WTC11 (cell line): ENCODE results near the gene PPM1M. TPM values are rescaled to one million over a fixed set of nuclear protein-coding genes. Genes with fewer than 3 reads are reported as not detected.

Experiments
- ATAC-seq: fragments of 200-7000 bp; cut with Tn5 transposase; 2 replicates; pipeline ENCODE4 v1.10.0; 2021; ENCODE audit warnings: mild to moderate bottlenecking, moderate library complexity
- CTCF ChIA-PET: fragments of 300-600 bp; sonication (Branson Sonifier 250); formaldehyde crosslinking; loops from one replicate; lab custom pipeline; 2021; ENCODE audit warnings: antibody characterized with exemption; lab: Charles Lee
- POLR2A ChIA-PET: fragments of 350-600 bp; sonication (Branson Sonifier 250); formaldehyde crosslinking; loops from one replicate; lab custom pipeline; 2021; ENCODE audit warnings: antibody characterized with exemption; lab: Charles Lee
- DNase-seq: peaks from one replicate; pipeline ENCODE4 v3.0.0; 2021; ENCODE audit warnings: low spot score
- H3K27ac Mint-ChIP-seq: 2 replicates; pipeline ENCODE4 v1.8.0; 2021; ENCODE audit warnings: mixed read lengths
- H3K27me3 Mint-ChIP-seq: 2 replicates; pipeline ENCODE4 v1.8.0; 2021; ENCODE audit warnings: low read depth, mild to moderate bottlenecking, moderate library complexity, mixed read lengths
- H3K36me3 Mint-ChIP-seq: 2 replicates; pipeline ENCODE4 v1.8.0; 2021; ENCODE audit warnings: mixed read lengths
- H3K4me1 Mint-ChIP-seq: 2 replicates; pipeline ENCODE4 v1.8.0; 2022; ENCODE audit warnings: mixed read lengths
- H3K4me3 Mint-ChIP-seq: 2 replicates; pipeline ENCODE4 v1.8.0; 2021; ENCODE audit warnings: mild to moderate bottlenecking, moderate library complexity, mixed read lengths
- H3K9me3 Mint-ChIP-seq: 2 replicates; pipeline ENCODE4 v1.8.0; 2021; ENCODE audit warnings: mixed read lengths
- ARID4B ChIP-seq: sonication (generic); formaldehyde crosslinking; IDR thresholded peaks from 2 replicates; pipeline ENCODE4 v1.8.0; 2023; ENCODE audit warnings: missing genetic modification reagents, mild to moderate bottlenecking, borderline replicate concordance
- CREB1 ChIP-seq: sonication (generic); formaldehyde crosslinking; IDR thresholded peaks from 2 replicates; pipeline ENCODE4 v1.8.0; 2023; ENCODE audit warnings: mild to moderate bottlenecking, missing genetic modification reagents
- ERG ChIP-seq: fragments of 250-450 bp; sonication (Bioruptor Pico); IDR thresholded peaks from 2 replicates; pipeline ENCODE4 v1.8.0; 2021; ENCODE audit warnings: mild to moderate bottlenecking
- FOXP1 ChIP-seq: sonication (generic); formaldehyde crosslinking; IDR thresholded peaks from 2 replicates; pipeline ENCODE4 v1.8.0; 2022; ENCODE audit warnings: missing genetic modification reagents, mild to moderate bottlenecking, moderate library complexity, borderline replicate concordance
- MXD4 ChIP-seq: fragments of 250-450 bp; sonication (Bioruptor Pico); IDR thresholded peaks from 2 replicates; pipeline ENCODE4 v1.8.0; 2021; ENCODE audit warnings: mild to moderate bottlenecking, moderate library complexity, borderline replicate concordance
- NFYB ChIP-seq: sonication (generic); formaldehyde crosslinking; conservative IDR thresholded peaks from 2 replicates; pipeline ENCODE4 v1.8.0; 2022; ENCODE audit warnings: low read depth, missing genetic modification reagents
- NR1H2 ChIP-seq: sonication (generic); formaldehyde crosslinking; IDR thresholded peaks from 2 replicates; pipeline ENCODE4 v1.9.0; 2021; ENCODE audit warnings: mild to moderate bottlenecking, moderate library complexity, missing genetic modification reagents
- RORB ChIP-seq: fragments of 250-450 bp; sonication (Bioruptor Pico); IDR thresholded peaks from 2 replicates; pipeline ENCODE4 v1.9.0; 2021; ENCODE audit warnings: mild to moderate bottlenecking
- SMAD3 ChIP-seq: sonication (generic); formaldehyde crosslinking; IDR thresholded peaks from 2 replicates; pipeline ENCODE4 v1.8.0; 2022; ENCODE audit warnings: missing genetic modification reagents, mild to moderate bottlenecking, borderline replicate concordance
- SMAD4 ChIP-seq: sonication (generic); formaldehyde crosslinking; IDR thresholded peaks from 2 replicates; pipeline ENCODE4 v1.8.0; 2022; ENCODE audit warnings: mild to moderate bottlenecking, missing genetic modification reagents
- TCF7 ChIP-seq: sonication (generic); formaldehyde crosslinking; IDR thresholded peaks from 2 replicates; pipeline ENCODE4 v1.8.0; 2022; ENCODE audit warnings: mild to moderate bottlenecking, low read depth, missing genetic modification reagents, moderate library complexity
- TP53 ChIP-seq: sonication (generic); formaldehyde crosslinking; IDR thresholded peaks from 2 replicates; pipeline ENCODE4 v1.8.1; 2023; ENCODE audit warnings: mild to moderate bottlenecking, missing genetic modification reagents
- ZMAT4 ChIP-seq: fragments of 250-450 bp; sonication (Bioruptor Pico); IDR thresholded peaks from 2 replicates; pipeline ENCODE4 v1.9.0; 2021; ENCODE audit warnings: mild to moderate bottlenecking
- ZNF232 ChIP-seq: sonication (generic); formaldehyde crosslinking; IDR thresholded peaks from 2 replicates; pipeline ENCODE4 v1.8.0; 2022; ENCODE audit warnings: mild to moderate bottlenecking, missing genetic modification reagents
- ZNF317 ChIP-seq: sonication (generic); formaldehyde crosslinking; IDR thresholded peaks from 2 replicates; pipeline ENCODE4 v1.8.1; 2023; ENCODE audit warnings: low read depth, mild to moderate bottlenecking, moderate library complexity, missing genetic modification reagents, borderline replicate concordance
- ZNF396 ChIP-seq: fragments of 250-450 bp; sonication (Bioruptor Pico); IDR thresholded peaks from 2 replicates; pipeline ENCODE4 v1.8.0; 2021; ENCODE audit warnings: mild to moderate bottlenecking, moderate library complexity, borderline replicate concordance
- total RNA-seq: library from RNA; stranded (reverse); gene quantifications from 3 replicates; pipeline ENCODE4 v1.2.3, GENCODE V29; 2021
- TF ChIP-seq, protein P1 (sequence below): sonication (generic); formaldehyde crosslinking; IDR thresholded peaks from 2 replicates; pipeline ENCODE4 v1.8.0; 2023; ENCODE audit warnings: mild to moderate bottlenecking, missing genetic modification reagents
- TF ChIP-seq, protein P2 (sequence below): sonication (generic); formaldehyde crosslinking; IDR thresholded peaks from 2 replicates; pipeline ENCODE4 v1.8.1; 2023; ENCODE audit warnings: mild to moderate bottlenecking, missing genetic modification reagents
- TF ChIP-seq, protein P3 (sequence below): fragments of 200-600 bp; IDR thresholded peaks from 2 replicates; pipeline ENCODE4 v1.8.0; 2022; ENCODE audit warnings: antibody characterized with exemption

Gene PPM1M
- total RNA-seq, 1 experiment from 2014 or later, result 7.0 TPM

DNA sequence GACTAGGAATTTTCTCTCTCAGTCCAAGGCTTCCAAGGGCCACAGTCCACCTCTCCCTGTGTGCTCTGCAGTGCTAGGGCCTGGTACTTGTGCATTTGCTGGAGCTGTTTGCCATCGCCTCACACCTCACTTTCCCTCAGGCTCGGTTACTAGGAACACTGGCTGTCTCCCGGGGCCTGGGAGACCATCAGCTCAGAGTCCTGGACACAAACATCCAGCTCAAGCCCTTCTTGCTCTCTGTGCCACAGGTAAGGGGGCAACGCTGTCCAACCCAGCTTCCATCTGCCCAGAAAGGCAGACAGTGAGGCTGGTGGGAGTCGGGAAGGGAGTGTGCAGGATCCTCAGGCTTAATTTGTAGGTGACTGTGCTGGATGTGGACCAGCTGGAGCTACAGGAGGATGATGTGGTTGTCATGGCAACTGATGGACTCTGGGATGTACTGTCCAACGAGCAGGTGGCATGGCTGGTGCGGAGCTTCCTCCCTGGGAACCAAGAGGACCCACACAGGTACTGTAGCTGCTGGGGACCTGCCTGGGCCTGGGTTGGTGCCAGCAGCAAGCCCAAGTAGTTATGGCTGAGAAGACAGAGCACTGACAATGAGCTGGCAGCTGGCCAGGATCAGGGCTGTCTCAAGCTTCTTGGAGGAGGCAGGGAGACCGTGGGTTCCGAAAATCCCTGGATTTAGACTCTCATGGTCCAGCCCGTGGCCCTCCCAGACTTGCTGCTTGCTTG is 3.4 kb downstream of the PPM1M start (continued):
- TF ChIP-seq ZNF232 (CRISPR knock-in tag) (no peak), CREB1 (no peak), SMAD4 (CRISPR knock-in tag) (no peak), FOXP1 (CRISPR knock-in tag) (no peak), TP53 (CRISPR knock-in tag) (no peak)

DNA sequence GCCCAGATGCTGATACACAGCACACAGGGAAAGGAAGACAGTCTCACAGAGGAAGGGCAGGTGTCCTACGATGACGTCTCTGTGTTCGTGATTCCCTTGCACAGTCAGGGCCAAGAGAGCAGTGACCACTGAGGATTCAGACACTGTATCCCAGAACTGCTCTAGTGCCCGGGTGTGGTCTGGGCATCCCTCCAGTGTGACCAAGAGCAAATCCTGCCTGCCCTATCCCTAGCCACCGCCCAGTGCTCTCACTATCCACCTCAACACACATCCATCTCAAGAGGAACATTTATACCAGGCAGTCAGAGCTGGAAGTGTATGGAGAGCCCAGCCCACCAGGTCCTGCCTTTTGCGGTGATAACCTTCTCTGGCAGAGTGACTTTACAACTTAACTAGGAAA is 4.1 kb downstream of the PPM1M start:
- H3K27me3 Mint-ChIP-seq, result peaks cover 27% of the 10 kb centered on the region
- ChIA-PET CTCF (interaction anchor here (1.1 to 2.3 kb wide), 7 partner anchors 11 to 29 kb away, joined by 3 to 22 read pairs (median 6); partner anchors contain the start of genes TWF2 and WDR82), POLR2A (interaction anchor here (1.5 to 1.6 kb wide), 2 partner anchors 9 to 28 kb away, joined by 4 to 5 read pairs; no protein-coding TSS in a partner anchor)
- H3K36me3 Mint-ChIP-seq, result peaks cover 16% of the 10 kb centered on the region
- no peak overlapping the region for H3K4me3 Mint-ChIP-seq
- H3K4me1 Mint-ChIP-seq, result peaks cover 9% of the 10 kb centered on the region; the same call in 1 of the 2 replicates
- H3K27ac Mint-ChIP-seq, result no peak overlapping the region
- DNase-seq (no peak), ATAC-seq (no peak)
- H3K9me3 Mint-ChIP-seq, result no peaks in the 10 kb centered on the region
- TF ChIP-seq ERG (CRISPR knock-in tag) (no peak), RORB (CRISPR knock-in tag) (no peak)
- TF ChIP-seq, protein P1, sequence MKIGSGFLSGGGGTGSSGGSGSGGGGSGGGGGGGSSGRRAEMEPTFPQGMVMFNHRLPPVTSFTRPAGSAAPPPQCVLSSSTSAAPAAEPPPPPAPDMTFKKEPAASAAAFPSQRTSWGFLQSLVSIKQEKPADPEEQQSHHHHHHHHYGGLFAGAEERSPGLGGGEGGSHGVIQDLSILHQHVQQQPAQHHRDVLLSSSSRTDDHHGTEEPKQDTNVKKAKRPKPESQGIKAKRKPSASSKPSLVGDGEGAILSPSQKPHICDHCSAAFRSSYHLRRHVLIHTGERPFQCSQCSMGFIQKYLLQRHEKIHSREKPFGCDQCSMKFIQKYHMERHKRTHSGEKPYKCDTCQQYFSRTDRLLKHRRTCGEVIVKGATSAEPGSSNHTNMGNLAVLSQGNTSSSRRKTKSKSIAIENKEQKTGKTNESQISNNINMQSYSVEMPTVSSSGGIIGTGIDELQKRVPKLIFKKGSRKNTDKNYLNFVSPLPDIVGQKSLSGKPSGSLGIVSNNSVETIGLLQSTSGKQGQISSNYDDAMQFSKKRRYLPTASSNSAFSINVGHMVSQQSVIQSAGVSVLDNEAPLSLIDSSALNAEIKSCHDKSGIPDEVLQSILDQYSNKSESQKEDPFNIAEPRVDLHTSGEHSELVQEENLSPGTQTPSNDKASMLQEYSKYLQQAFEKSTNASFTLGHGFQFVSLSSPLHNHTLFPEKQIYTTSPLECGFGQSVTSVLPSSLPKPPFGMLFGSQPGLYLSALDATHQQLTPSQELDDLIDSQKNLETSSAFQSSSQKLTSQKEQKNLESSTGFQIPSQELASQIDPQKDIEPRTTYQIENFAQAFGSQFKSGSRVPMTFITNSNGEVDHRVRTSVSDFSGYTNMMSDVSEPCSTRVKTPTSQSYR (CRISPR knock-in tag), result no peak

- Mint-ChIP-seq H3K4me3 (no peak overlapping the region), H3K27ac (no peak overlapping the region), H3K27me3 (peaks cover 23% of the 10 kb centered on the region), H3K36me3 (peaks cover 17% of the 10 kb centered on the region), H3K9me3 (no peaks in the 10 kb centered on the region), H3K4me1 (peaks cover 6% of the 10 kb centered on the region; the same call in 1 of the 2 replicates)
- ATAC-seq (no peak), DNase-seq (no peak)
- POLR2A ChIA-PET, result interaction anchor here (1.5 kb wide), 1 partner anchor 27 kb away, joined by 4 read pairs; no protein-coding TSS in a partner anchor
- CTCF ChIA-PET, result interaction anchor here (1.2 to 2.3 kb wide), 4 partner anchors 11 to 30 kb away, joined by 3 to 9 read pairs (median 4); partner anchors contain the start of genes TWF2 and WDR82
- TF ChIP-seq ZNF317 (CRISPR knock-in tag) (no peak), SMAD3 (CRISPR knock-in tag) (no peak), TCF7 (CRISPR knock-in tag) (no peak), ZMAT4 (CRISPR knock-in tag) (no peak), ZNF396 (CRISPR knock-in tag) (no peak), MXD4 (no peak), NFYB (CRISPR knock-in tag) (no peak), ARID4B (no peak), NR1H2 (CRISPR knock-in tag) (no peak)
- TF ChIP-seq, protein P2, sequence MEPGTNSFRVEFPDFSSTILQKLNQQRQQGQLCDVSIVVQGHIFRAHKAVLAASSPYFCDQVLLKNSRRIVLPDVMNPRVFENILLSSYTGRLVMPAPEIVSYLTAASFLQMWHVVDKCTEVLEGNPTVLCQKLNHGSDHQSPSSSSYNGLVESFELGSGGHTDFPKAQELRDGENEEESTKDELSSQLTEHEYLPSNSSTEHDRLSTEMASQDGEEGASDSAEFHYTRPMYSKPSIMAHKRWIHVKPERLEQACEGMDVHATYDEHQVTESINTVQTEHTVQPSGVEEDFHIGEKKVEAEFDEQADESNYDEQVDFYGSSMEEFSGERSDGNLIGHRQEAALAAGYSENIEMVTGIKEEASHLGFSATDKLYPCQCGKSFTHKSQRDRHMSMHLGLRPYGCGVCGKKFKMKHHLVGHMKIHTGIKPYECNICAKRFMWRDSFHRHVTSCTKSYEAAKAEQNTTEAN (CRISPR knock-in tag), result no peak
- TF ChIP-seq, protein P3, sequence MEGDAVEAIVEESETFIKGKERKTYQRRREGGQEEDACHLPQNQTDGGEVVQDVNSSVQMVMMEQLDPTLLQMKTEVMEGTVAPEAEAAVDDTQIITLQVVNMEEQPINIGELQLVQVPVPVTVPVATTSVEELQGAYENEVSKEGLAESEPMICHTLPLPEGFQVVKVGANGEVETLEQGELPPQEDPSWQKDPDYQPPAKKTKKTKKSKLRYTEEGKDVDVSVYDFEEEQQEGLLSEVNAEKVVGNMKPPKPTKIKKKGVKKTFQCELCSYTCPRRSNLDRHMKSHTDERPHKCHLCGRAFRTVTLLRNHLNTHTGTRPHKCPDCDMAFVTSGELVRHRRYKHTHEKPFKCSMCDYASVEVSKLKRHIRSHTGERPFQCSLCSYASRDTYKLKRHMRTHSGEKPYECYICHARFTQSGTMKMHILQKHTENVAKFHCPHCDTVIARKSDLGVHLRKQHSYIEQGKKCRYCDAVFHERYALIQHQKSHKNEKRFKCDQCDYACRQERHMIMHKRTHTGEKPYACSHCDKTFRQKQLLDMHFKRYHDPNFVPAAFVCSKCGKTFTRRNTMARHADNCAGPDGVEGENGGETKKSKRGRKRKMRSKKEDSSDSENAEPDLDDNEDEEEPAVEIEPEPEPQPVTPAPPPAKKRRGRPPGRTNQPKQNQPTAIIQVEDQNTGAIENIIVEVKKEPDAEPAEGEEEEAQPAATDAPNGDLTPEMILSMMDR, result no peak
These were observed 4.6 kb downstream of the PPM1M start for GRCh38 chr3:52250122-52250521.
